ENCODE measurements around the gene DGCR6L.
"Not testable (repeated sequence)": the region's sequence is repeated elsewhere in the genome, so short reads cannot be mapped to it uniquely, and the experiment has no call there.

Gene DGCR6L

DNA sequence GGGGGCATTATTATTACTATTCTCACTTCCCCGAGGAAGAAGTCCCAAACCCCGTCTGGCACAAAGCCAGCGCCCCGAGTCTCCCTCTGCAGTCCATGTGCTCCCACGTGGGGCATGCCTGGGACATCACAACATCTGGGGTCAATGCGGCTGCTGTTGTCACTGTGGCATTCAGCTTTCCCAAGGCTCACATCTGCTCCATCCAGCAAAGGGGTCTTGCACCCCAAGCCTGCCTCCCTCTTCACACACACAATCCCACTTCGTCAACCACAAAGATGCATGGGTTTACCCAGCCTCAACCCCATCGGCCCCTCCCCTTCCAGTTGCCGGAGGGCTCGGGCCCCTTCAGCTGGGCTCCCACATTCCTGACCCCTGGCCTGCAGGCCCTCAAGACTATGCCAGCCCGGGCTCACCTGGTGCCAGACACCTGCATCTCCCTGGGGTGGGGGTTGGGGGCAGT is 28.2 kb downstream of the DGCR6L start:
- no peak for DNase-seq (ENCODE audit: low read depth)

DNA sequence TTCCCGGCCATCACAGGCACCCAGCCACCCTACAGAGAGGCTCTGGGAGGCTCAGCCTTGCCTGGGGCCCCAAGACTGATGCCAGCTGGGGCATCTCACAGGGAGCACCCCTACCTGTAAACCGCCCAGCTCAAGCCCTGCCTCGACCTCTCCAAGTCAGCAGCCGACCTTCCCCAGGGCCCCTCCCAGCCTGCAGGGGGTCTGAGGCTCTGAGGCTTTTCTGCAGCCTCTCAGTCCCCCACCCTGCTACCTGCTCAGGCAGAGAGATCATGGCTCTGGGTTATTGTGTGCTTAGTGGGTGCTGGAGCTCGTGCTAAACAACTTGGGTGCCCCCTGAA is 28.6 kb downstream of the DGCR6L start:
- no peak for DNase-seq (ENCODE audit: low read depth)

DNA sequence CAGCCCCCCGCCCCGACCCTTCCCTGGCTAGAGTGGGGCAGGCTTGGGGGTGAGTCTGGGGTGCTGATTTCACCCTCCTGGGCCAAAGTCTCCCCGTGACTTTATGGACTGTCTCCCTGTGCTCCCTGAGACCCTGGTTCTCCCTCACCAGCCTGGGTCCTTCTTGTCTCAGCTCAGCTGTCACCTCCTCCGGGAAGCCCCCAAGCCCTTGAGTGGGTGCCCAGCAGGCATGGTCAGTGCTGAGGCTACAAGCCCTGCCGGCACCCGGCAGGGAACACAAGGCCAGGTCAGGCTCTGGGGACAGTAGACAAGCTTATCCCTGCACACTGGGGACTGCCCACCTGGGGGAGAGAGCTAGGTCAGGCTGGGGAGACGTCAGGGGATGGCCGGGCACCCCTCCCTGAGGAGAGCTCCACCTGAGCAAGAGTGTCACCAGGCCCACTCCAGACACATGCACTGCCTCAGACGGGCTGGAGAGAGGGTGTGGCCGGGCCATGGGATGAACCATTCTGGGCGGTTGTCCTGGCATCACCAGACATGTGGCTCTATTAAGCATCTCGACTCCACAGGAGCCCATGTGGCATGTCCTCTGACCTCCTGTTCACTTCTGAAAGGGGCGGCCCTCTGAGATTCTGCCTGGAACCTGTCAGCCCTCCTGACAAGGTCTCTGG is 29.1 kb downstream of the DGCR6L start:
- no peak for DNase-seq (ENCODE audit: low read depth)

DNA sequence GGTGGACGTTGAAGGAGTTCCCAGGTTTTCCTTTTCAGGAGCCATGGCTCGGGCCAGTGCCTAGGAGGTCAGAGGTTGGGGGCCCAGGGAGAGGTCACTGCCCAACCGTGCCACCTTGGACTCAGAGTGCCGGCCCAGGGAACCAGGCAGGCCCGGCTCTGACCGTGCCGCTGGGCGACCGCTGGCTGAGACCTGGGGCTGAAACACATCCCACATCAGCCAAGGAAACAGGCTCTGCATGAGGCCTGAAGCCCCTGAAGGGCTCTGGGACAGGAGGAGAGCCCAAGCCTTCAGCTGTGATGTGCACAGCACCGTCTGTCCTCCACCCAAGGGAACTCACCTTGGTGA is 29.8 kb downstream of the DGCR6L start:
- DNase-seq (ENCODE audit: low read depth), result no peak

DNA sequence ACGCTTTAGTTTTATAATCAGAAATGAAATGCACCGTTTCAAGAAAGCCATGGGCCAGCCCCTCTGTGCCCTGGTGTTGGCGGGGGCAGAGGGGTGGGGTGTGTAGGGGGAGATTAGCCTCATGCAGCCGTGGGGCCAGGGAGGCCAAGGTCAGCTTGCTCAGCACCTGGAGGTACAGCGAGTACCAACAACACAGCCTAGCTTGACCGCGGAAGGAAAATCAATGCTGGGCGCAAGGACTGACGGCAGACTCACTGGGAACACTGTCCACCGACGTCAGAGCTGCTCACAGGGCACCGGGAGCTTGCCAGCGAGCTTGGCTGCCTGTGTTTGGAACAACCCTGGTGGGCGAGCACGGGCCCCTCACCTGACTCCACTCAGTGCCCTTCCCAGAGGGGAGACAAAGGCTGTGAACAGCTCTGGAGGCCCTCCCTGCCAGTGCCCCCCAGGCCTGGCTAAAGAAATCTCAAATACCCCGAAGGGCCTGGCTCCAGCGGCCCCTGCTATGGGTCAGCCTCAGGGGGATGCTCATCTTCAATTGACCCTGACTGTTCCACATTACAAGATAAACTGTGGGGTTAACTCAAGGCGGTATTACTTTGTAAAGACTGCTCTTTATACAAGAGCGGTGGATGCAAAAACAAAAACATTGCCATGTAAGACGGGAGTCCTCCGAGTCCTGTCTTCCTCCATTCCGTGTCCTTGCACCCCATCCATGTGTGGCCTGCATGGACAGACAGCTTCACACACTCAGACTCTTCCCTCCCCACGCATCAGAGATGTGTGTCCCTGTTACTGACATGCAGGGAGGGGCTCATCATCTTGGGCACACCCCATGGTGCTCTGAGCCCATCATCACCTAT is 30.4 kb downstream of the DGCR6L start:
- DNase-seq (ENCODE audit: low read depth), result not testable (repeated sequence)

DNA sequence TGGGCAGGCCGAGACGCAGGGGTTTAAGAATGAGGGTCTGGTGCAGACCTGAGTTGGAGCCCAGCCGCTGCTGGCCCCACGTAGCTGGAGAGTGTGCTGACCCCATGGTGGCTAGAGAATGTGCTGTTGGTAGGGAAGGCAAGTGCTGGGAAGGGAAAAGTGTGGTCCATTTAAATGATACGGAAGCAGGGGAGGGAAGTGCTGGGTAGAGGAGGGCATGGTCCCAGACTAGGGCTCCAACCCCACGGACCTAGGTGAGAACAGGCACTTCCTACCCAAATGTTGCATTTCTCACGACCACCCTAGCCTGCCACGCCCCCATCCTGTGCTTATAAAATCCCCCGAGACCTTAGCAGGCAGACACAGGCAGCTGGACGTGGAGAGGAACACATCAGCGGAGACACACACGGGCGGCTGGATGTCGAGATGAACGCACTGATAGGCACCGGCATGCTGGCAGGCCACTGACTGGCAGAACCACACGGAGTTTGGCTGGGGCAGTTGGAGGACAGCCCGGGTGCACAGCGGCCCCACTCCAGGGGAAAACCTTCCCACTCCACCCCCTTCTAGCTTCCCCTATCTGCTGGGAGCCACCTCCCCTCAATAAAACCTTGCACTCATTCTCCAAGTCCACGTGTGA is 33.0 kb downstream of the DGCR6L start:
- not testable (repeated sequence) for DNase-seq (ENCODE audit: low read depth)

DNA sequence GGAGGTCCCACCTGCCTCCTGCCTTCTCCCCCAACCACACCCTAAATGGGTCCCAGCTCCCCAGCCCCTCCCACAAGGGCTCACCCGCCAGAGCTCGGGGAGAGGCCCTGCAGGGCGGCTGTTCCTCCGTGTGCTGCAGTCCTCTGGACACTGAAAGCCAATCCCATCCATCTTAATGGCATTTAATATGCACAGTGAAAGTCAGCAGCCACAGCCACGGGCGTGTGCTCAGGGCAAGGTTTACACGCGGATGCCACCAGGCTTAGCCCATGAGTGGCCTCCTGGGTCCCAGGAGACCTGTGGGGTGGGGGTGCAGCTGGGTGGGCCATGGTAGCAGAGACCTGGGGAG is 33.6 kb downstream of the DGCR6L start:
- DNase-seq (ENCODE audit: low read depth), result not testable (repeated sequence)

DNA sequence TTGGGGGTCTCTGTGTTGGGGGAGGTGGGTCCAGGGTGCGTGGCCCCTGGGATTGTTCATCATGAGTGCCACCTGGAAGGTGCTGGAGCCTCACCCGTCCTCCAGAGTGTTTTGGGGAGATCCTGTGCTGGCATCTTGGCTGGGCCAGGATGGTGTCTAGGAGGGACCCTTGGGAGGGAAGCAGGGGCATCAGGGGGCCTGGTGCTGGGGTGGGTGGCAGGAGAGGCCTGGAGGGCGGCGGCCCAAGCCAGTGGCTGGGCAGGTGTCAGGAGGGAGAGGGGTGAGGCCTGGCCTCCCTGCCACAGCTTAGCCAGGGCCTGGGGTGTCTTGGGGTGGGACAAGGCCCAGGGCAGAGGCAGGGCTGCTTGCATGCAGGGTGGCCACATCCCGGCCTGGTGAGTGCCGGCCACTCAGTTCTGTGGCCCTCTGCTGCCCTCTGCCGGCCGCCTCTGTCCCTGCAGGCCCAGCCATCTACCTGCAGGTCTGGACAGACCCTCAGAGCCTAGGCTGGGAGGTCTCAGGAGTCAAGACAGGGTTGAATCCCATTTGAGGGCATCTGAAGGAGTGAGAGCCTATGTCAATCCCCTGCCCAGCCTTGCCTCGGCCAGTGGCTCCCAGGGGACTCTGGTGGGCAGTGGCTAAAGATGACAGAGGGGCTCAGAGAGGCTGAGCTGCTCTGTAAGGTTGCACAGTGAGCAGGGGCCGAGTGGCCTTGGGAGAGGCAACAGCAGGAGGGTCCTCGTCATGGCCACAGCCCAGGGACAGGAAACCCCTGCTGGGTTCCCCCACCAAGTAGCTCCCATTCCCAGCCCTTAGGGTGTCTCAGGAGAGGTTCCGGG is 34.2 kb downstream of the DGCR6L start:
- peak; percentile 46 for DNase-seq (ENCODE audit: low read depth)

DNA sequence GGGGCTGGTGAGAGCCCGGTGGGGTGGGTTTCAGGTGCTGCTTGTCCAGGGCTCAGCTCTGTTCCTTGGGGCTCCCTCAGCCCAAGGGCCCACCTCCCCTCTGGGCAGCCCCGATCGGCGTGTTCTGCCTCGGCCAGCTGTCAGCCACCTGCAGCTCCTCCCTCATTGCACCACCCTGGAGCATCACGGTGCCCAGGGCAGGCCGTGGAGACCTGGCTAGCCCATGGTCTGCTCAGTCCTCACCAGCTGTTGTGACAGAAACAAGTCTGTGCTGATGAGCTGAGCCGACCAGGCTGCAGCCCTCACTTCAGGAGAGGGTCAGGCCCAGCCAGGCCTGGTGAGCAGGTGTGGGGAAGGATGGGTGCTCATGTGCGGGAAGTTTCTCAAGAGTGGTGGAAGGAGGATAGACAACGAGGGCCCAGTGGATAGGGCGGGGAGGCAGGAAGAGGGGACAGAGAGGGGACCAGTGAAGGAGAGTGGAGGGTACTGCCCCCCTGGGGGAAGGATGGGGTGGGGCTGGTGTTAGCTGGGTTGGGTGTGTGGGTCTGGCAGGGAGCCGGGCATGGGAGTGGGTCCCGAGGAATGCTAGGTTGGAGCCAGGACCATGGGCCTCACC is 35.3 kb downstream of the DGCR6L start:
- DNase-seq (ENCODE audit: low read depth), result no peak

DNA sequence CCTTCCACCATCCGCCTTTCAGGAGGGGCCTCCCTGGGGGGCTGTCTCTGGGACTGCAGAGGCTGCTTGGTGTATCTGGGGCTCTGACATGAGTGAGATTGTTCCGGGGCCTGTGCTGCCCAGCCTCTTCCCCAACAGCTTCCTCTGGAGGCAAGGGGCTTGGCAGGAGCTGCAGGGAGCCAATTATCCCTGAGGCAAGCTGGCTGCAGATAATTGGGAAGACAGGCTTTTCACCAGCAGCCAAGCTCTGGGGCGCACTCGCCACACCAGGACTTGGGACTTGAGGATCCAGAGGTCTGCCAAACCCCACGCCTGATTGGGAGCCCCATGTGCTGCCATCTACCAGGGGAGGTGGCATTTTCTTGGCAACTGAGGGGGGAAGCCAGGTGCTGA is 36.2 kb downstream of the DGCR6L start:
- DNase-seq (ENCODE audit: low read depth), result no peak

DNA sequence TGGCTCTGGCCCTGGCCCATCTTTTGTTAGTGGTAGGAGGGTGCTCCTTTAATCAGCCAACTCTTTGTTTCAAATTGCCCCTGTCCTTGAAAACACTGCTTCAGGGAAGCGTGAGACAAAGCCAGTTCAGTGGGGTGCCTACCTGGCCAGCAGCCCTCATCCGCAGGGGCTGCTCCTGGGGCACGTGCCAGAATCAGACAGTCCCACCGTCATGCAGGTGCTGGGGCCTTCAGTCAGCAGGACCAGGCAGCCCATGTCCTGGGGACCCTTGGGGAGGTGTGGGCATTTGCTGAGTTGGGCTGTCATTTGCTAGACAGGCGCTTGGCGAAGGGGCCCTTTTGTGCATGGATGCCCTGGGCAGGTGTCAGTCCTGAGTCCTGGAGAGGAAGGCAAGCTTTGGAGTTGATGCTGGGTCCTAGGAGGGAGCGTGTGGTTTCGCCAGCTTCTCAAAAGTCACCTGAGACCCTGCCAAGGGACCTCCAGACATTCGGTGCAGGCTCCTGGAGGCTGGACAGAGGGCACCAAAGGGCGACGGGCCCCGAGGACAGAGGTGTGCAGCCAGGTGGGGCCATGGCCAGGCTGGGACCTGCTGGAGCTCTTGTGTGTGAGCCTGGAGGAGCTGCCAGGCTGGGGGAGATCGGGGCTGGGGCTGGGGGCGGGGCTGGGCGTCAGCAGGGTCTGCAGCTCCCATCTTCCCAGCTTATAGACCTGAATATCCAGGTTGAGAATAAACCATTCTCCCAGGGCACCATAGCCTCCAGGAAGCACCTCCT is 36.8 kb downstream of the DGCR6L start:
- DNase-seq (ENCODE audit: low read depth), result no peak

DNA sequence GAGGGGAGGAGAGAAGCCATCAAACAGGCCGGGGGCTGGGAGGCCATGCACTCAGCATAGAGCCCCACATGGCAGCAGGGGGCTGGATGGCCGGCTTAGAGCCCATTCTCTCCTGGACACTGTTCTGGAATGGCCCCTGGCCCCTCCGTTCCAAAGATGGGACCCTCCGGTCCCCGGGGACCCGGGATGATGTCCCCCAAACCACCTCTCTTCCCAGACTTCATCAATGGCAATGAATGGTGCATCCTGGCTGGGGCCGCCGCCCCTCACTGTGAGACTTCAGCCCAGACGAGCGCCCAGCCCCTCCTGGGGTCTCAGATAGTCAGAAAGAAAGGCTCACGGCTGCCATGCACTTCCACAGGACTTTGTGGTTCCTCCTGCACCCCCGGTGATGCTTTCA is 38.0 kb downstream of the DGCR6L start:
- no peak for DNase-seq (ENCODE audit: low read depth)

DNA sequence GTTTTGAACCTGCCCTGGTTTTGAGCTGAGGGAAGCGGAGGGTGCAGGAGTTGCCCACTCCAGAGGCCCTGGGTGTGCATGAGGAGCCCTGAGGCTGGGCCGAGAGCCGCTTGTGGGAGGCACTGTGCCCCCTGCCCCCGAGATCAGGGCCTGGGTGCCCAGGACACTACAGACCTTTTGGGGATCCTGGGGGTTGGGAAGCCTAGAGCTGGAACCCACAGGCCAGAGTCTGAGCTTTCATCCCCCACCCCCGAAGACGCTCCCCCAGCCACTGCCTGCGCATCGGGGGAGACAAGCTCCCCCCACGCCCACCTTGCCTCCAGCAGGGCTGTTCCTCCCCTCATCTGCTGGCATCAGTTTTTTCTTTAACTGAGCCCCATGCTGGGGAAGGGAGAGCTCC is 38.4 kb downstream of the DGCR6L start:
- not testable (repeated sequence) for DNase-seq (ENCODE audit: low read depth)

DNA sequence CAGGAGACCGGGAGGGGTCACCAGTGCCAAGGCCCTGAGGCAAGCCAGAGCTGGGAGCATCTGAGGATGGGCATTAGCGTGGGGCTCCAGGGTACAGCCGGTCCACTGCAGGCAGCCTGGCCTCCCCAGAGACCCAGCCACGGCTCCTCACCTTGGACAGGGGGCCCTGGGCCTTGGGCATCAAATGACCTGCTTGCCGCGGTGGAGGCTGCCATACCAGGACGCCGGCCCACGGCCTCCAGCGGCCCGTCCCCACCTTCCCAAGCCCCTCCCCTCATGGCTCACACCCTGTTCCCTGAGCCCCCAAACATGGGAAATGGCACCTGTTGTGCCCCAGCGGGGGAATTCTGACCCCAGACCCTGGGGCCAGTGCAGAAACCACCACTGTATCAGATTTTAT is 39.0 kb downstream of the DGCR6L start:
- DNase-seq (ENCODE audit: low read depth), result no peak

DNA sequence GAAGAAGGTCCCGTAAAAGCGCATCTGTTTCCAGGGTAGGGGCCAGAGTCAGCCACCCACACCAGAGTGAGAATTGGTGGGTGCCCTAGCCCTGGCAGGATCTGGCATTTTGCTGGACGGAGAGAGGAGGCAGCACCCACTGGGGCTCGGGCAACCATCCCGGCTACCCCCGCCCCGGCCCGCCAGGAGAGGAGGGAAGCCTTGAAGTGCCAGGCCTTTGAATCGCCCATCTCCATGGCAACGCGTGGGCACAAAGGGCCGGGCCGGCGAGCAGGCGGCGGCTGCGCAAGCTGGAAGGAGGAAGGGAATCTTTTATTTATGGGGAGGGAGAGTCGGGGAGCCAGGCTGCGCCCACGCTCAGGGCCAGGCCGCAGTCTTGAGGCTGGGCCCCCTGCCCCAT is 39.7 kb downstream of the DGCR6L start:
- DNase-seq (ENCODE audit: low read depth), result not testable (repeated sequence)

DNA sequence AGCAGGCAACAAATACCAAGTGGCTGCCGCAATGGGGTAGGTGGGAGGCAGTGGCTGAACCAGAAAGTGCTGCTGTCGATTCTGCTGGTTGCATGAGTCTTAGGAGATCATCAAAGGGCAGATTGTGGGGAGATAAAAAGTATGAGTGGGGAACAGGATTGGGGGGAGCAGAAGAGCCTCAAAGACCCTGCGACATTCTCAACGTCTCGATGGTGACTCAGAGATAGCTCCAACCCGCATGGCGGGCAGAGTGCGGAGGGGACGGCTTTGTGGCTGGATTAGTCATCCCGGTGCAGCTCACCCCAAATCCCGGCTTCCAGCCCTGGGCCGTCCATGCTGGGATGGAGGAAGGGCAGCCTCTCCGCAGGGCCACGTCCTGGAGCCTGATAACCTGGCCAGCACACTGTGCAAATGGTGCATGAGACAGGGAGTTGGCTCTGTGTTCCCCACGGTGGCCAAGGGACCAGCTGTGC is 40.2 kb downstream of the DGCR6L start:
- no peak for DNase-seq (ENCODE audit: low read depth)

DNA sequence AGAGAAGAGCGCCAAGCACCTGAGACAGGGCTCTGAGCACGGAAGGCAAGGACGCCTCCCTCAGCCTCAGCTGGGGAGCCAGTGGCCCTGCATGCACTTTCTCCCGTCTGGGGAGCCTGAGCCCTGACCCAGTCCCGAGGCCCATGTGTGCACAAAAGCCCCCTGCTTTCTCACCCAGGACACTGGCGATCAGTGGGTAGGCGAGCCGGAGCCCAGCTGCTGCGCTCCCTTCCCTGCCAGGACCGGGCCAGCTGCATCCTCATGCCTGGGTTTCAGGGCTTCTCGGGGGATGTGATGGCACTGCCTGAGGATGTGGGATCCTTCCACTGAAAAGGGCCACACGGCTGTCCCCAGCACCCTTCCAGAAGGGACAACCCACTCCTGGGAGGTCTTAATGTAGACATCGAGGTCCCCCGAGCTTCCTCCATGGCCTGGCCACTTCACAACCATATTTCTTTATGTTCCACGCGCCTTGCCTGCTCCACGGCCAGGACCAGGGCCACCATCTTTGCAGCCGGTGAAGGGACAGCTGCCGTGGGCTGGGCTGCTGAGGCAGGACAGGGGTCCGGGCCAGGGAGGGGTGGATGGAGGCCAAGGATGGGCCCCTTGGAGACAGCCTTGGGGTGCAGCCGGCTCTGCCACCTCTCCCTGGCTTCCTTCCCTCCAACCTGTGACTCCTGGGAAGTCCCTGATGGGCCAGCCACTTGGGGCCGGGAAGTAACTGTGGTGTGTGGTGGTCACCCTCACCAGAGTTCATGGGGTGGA is 41.0 kb downstream of the DGCR6L start:
- not testable (repeated sequence) for DNase-seq (ENCODE audit: low read depth)

DNA sequence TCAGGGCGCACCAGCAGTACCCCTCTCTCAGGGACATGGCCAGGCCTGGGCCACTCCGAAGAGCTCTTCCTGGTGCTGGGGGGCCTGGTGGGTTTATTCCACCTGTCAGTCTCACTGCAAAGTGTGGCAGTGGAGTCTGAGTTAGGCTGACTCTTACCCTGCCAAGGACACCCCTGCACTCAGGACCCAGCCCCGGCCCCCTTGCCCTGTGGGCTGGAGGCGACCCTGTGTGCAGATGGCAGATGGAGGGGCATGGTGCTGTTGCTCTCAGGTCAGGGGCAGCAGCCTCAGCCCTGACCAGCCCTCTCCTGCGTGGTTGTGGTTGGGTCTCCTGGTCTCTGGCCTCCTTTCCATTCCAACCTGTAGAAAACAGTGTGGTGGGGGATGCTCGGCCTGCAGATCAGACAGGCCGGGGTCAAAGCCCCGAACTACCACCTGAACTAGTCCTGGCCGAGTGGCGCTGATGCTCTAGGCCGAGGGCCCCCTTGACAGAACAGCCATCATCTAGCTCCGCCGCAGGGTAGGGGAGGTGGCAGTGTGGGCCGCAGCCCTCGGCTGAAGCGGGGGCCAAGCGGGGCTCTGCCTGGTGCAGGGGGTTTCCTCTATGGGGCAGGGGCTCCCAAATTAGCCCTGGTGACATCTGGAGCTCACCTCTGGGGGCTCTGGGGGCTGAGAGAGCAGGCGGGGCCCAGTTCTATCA is 41.8 kb downstream of the DGCR6L start:
- DNase-seq (ENCODE audit: low read depth), result not testable (repeated sequence)

DNA sequence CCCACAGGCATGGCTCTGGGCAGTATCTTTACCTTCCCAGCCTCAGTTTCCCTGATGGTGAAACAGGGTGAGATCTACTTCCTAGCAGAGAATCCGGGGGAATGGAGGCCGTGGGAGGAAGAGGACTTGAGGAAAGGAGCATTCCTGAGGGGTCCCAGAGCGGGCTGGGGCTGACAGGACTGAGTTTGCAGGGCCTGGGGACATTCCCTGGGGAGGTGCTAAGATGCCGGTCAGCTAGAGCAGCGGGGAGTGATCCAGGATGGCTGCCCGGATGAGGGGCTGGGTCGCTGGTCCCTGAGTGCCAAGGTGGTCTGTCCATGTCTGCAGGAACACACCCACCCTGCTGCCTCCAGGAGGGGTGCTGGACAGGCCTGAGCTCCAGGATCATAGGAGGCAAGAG is 43.4 kb downstream of the DGCR6L start:
- no peak for DNase-seq (ENCODE audit: low read depth)

DNA sequence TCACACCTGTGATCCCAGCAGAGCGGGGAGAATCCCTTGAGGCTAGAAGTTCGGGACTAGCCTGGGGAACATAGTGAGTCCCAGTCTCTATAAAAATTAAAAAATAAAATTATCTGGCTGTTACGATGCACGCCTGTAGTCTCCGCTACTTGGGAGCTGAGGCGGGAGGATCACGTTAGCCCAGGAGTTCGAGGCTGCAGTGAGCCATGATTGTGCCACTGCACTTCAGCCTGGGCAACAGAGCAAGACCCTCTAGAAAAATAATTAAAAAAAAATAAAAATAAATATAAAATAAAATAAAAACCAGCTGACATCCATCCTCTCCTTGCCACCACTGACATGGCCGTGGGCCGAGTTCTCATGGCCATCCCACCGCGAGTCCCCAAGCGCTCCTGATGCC is 44.0 kb downstream of the DGCR6L start:
- DNase-seq (ENCODE audit: low read depth), result no peak

All from T-helper 22 cell (primary cell).